Measurements from ENCODE around the gene NDUFA11.

- TF ChIP-seq YY1 (IDR thresholded peaks at IDR 0.05; ENCODE audit: borderline replicate concordance in 1 of 3, control insufficient read depth in 1 of 3, extremely low read depth in 1 of 3, insufficient read depth in 3 of 3, insufficient read length in 1 of 3, insufficient replicate concordance in 2 of 3, low read depth in 1 of 3, low read length in 2 of 3) (no peak), SIX5 (IDR thresholded peaks at IDR 0.05; ENCODE audit: borderline replicate concordance in 1 of 2, insufficient read depth in 1 of 2, low read depth in 1 of 2, low read length in 2 of 2) (no peak), JUN (IDR thresholded peaks at IDR 0.05; ENCODE audit: borderline replicate concordance, low read depth, low read length) (no peak), JUN (CRISPR knock-in tag; IDR thresholded peaks at IDR 0.05; ENCODE audit: borderline replicate concordance) (no peak), SIN3A (IDR thresholded peaks at IDR 0.05; ENCODE audit: borderline replicate concordance in 2 of 2, control insufficient read depth in 1 of 2, low read depth in 2 of 2, low read length in 2 of 2) (no peak), KLF16 (IDR thresholded peaks at IDR 0.05) (no peak), U2AF1 (optimal IDR thresholded peaks at IDR 0.05; ENCODE audit: low read depth, low read length) (no peak), SMAD1 (IDR thresholded peaks at IDR 0.05; ENCODE audit: low read depth, low read length, partially characterized antibody) (no peak), GATA2 (CRISPR knock-in tag; IDR thresholded peaks at IDR 0.05) (no peak), RBM25 (IDR thresholded peaks at IDR 0.05; ENCODE audit: low read depth, low read length, severe bottlenecking) (peak; percentile 11), ZNF274 (IDR thresholded peaks at IDR 0.05; ENCODE audit: borderline replicate concordance, low read depth, low read length) (no peak), HLTF (IDR thresholded peaks at IDR 0.05) (no peak)
- TF ChIP-seq, protein P1, sequence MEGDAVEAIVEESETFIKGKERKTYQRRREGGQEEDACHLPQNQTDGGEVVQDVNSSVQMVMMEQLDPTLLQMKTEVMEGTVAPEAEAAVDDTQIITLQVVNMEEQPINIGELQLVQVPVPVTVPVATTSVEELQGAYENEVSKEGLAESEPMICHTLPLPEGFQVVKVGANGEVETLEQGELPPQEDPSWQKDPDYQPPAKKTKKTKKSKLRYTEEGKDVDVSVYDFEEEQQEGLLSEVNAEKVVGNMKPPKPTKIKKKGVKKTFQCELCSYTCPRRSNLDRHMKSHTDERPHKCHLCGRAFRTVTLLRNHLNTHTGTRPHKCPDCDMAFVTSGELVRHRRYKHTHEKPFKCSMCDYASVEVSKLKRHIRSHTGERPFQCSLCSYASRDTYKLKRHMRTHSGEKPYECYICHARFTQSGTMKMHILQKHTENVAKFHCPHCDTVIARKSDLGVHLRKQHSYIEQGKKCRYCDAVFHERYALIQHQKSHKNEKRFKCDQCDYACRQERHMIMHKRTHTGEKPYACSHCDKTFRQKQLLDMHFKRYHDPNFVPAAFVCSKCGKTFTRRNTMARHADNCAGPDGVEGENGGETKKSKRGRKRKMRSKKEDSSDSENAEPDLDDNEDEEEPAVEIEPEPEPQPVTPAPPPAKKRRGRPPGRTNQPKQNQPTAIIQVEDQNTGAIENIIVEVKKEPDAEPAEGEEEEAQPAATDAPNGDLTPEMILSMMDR (IDR thresholded peaks at IDR 0.05 in 2 of 3, conservative IDR thresholded peaks at IDR 0.05 in 1 of 3; ENCODE audit: insufficient read depth in 2 of 3, low read depth in 1 of 3, low read length in 3 of 3): no peak
These were observed 39.4 kb downstream of the NDUFA11 start for GRCh38 chr19:5864013-5864720.

All from K562 (cell line).